ENCODE results near the gene PIM1.
"Not testable (repeated sequence)": the region's sequence is repeated elsewhere in the genome, so short reads cannot be mapped to it uniquely, and the experiment has no call there.

Gene PIM1

GRCh38 chr6:37194886-37195285 lies 24.9 kb downstream of the PIM1 start:
- not testable (repeated sequence) for DNase-seq

- not testable (repeated sequence) for DNase-seq
Observed at GRCh38 chr6:37196451-37196850, 26.5 kb downstream of the PIM1 start.

- DNase-seq = no peak
Observed at GRCh38 chr6:37200085-37200484, 30.1 kb downstream of the PIM1 start.

GRCh38 chr6:37201726-37202125 lies 31.8 kb downstream of the PIM1 start:
- DNase-seq = no peak

GRCh38 chr6:37202788-37203491 lies 33.0 kb downstream of the PIM1 start:
- no peak for DNase-seq

GRCh38 chr6:37204014-37204751 lies 34.2 kb downstream of the PIM1 start:
- DNase-seq = no peak

GRCh38 chr6:37205175-37205996 lies 35.4 kb downstream of the PIM1 start:
- no peak for DNase-seq

GRCh38 chr6:37205997-37206340 lies 36.0 kb downstream of the PIM1 start:
- DNase-seq = no peak

- no peak for DNase-seq
Observed at GRCh38 chr6:37206622-37207021, 36.7 kb downstream of the PIM1 start.

- peak; percentile 86 for DNase-seq
Observed at GRCh38 chr6:37207903-37208456, 38.0 kb downstream of the PIM1 start.

GRCh38 chr6:37208793-37209192 lies 38.8 kb downstream of the PIM1 start:
- DNase-seq = no peak

- DNase-seq = no peak
Observed at GRCh38 chr6:37209461-37210205, 39.7 kb downstream of the PIM1 start.

GRCh38 chr6:37210313-37210968 lies 40.5 kb downstream of the PIM1 start:
- DNase-seq = peak; percentile 67

GRCh38 chr6:37212268-37212667 lies 42.3 kb downstream of the PIM1 start:
- DNase-seq = no peak

GRCh38 chr6:37218061-37218460 lies 48.1 kb downstream of the PIM1 start:
- no peak for DNase-seq

- no peak for DNase-seq
Observed at GRCh38 chr6:37218511-37218910, 48.6 kb downstream of the PIM1 start.

GRCh38 chr6:37221585-37222124 lies 51.7 kb downstream of the PIM1 start:
- DNase-seq = no peak

- DNase-seq = peak; percentile 54
Observed at GRCh38 chr6:37222125-37222967, 52.4 kb downstream of the PIM1 start.

- no peak for DNase-seq
Observed at GRCh38 chr6:37222992-37223391, 53.0 kb downstream of the PIM1 start.

All from stimulated activated CD4-positive, alpha-beta T cell treated with anti-CD3 and anti-CD28 coated beads, Interleukin-12 subunit alpha, Interleukin-12 subunit beta, amount 100 ng/mL, for 4 hours (primary cell).